Liver (tissue), 9 donors: ENCODE measurements around the gene SMAD9. TPM values are rescaled to one million over a fixed set of nuclear protein-coding genes. Genes with fewer than 3 reads are reported as not detected.

ENCODE experiments used
- DNase-seq: peaks from one replicate; pipeline ENCODE4 v3.0.0-alpha.2; 2017; ENCODE audit warnings: low spot score
- H3K27ac ChIP-seq, 2 donors: one replicate each; pipeline ENCODE4 v1.7.0; 2013; ENCODE audit warnings: inconsistent platforms in 2 of 2, low read length in 2 of 2, control low read depth in 1 of 2, low read depth in 1 of 2, mild to moderate bottlenecking in 1 of 2
- H3K27me3 ChIP-seq, 4 donors: one replicate each; pipeline versions ENCODE4 v1.6.1 to v1.7.0; 2013; ENCODE audit warnings: low read length in 3 of 4, inconsistent platforms in 1 of 4, mild to moderate bottlenecking in 1 of 4, moderate library complexity in 1 of 4; ENCODE audit not compliant: control insufficient read depth in 4 of 4, insufficient read depth in 4 of 4
- H3K36me3 ChIP-seq, 4 donors: one replicate each; pipeline versions ENCODE4 v1.6.1 to v1.7.0; 2013; ENCODE audit warnings: low read length in 3 of 4, mild to moderate bottlenecking in 3 of 4, low read depth in 1 of 4, moderate library complexity in 1 of 4; ENCODE audit not compliant: control insufficient read depth in 4 of 4, insufficient read depth in 3 of 4
- H3K4me1 ChIP-seq, 4 donors: one replicate each; pipeline versions ENCODE4 v1.6.1 to v1.7.0; 2013; ENCODE audit warnings: low read length in 3 of 4, mild to moderate bottlenecking in 3 of 4, moderate library complexity in 1 of 4; ENCODE audit not compliant: control insufficient read depth in 4 of 4, insufficient read depth in 4 of 4
- H3K4me3 ChIP-seq, 3 donors: one replicate each; pipeline versions ENCODE4 v1.6.1 to v1.7.0; 2013; ENCODE audit warnings: low read length in 3 of 3, control low read depth in 1 of 3, low read depth in 1 of 3, mild to moderate bottlenecking in 1 of 3
- H3K9ac ChIP-seq, 2 donors: one replicate each; pipeline ENCODE4 v1.7.0; 2013; ENCODE audit warnings: low read length in 2 of 2, mild to moderate bottlenecking in 2 of 2, moderate library complexity in 2 of 2, control low read depth in 1 of 2, low read depth in 1 of 2
- H3K9me3 ChIP-seq, 4 donors: one replicate each; pipeline versions ENCODE4 v1.6.1 to v1.7.0; 2013; ENCODE audit warnings: low read length in 3 of 4; ENCODE audit not compliant: control insufficient read depth in 4 of 4
- EGR1 ChIP-seq, 2 donors: IDR thresholded peaks; 2 replicates each; pipeline ENCODE4 v1.6.1; 2016 to 2018; ENCODE audit warnings: antibody characterized with exemption in 2 of 2, low read depth in 2 of 2
- FOXA2 ChIP-seq: IDR thresholded peaks from 2 replicates; pipeline ENCODE4 v1.6.1; 2016; ENCODE audit warnings: antibody characterized with exemption
- GABPA ChIP-seq, 2 donors: IDR thresholded peaks in 1 of 2; conservative IDR thresholded peaks in 1 of 2; 2 replicates each; pipeline ENCODE4 v1.6.1; 2016; ENCODE audit warnings: antibody characterized with exemption in 2 of 2, mild to moderate bottlenecking in 1 of 2, moderate library complexity in 1 of 2
- HNF4A ChIP-seq, 2 donors: conservative IDR thresholded peaks; 2 replicates each; pipeline ENCODE4 v1.6.1; 2016; ENCODE audit warnings: antibody characterized with exemption in 2 of 2, mild to moderate bottlenecking in 2 of 2
- HNF4G ChIP-seq: IDR thresholded peaks from 2 replicates; pipeline ENCODE4 v1.6.1; 2016; ENCODE audit warnings: antibody characterized with exemption
- JUND ChIP-seq, 2 donors: IDR thresholded peaks; 2 replicates each; pipeline ENCODE4 v1.6.1; 2016; ENCODE audit warnings: antibody characterized with exemption in 2 of 2
- MAX ChIP-seq: IDR thresholded peaks from 2 replicates; pipeline ENCODE4 v1.6.1; 2016; ENCODE audit warnings: antibody characterized with exemption
- NR2F2 ChIP-seq: IDR thresholded peaks from 2 replicates; pipeline ENCODE4 v1.6.1; 2016; ENCODE audit warnings: antibody characterized with exemption
- RAD21 ChIP-seq, 2 donors: IDR thresholded peaks; 2 replicates each; pipeline ENCODE4 v1.6.1; 2016; ENCODE audit warnings: antibody characterized with exemption in 2 of 2, mild to moderate bottlenecking in 2 of 2
- REST ChIP-seq: IDR thresholded peaks from 2 replicates; pipeline ENCODE4 v1.6.1; 2016; ENCODE audit warnings: antibody characterized with exemption, mild to moderate bottlenecking
- RXRA ChIP-seq, 2 donors: IDR thresholded peaks; 2 replicates each; pipeline ENCODE4 v1.6.1; 2017 to 2018; ENCODE audit warnings: antibody characterized with exemption in 2 of 2, mild to moderate bottlenecking in 1 of 2
- SP1 ChIP-seq: IDR thresholded peaks from 2 replicates; pipeline ENCODE4 v1.6.1; 2018; ENCODE audit warnings: antibody characterized with exemption, mild to moderate bottlenecking
- TAF1 ChIP-seq: conservative IDR thresholded peaks from 2 replicates; pipeline ENCODE4 v1.6.1; 2016; ENCODE audit warnings: antibody characterized with exemption, mild to moderate bottlenecking
- YY1 ChIP-seq: IDR thresholded peaks from 2 replicates; pipeline ENCODE4 v1.6.1; 2016; ENCODE audit warnings: antibody characterized with exemption, mild to moderate bottlenecking
- WGBS: extraction: QIAGEN DNeasy Blood & Tissue Kit; methylation state at CpG from one replicate; pipeline ENCODE4 v1.1.7; 2013; 5-methylcytosine and 5-hydroxymethylcytosine counted together
- polyA plus RNA-seq, 2 donors: library from polyadenylated mRNA; stranded (reverse) in 1 of 2; unstranded in 1 of 2; fragments of 200-250 nt in 1 of 2; fragments of >200 nt in 1 of 2; fragmentation: Nextera tagmentation in 1 of 2; extraction: Ambion mirVana in 1 of 2; gene quantifications; one replicate each; pipeline versions ENCODE4 v1.2.1 to v1.2.3, GENCODE V29; 2013 to 2015
- total RNA-seq, 2 donors: library from RNA; depleted of rRNA; stranded (reverse); fragments of >200 nt; gene quantifications; one replicate each; pipeline ENCODE4 v1.2.3, GENCODE V29; 2014
- TF ChIP-seq, protein P1 (sequence below): IDR thresholded peaks from 2 replicates; pipeline ENCODE4 v1.6.1; 2016; ENCODE audit warnings: antibody characterized with exemption
- TF ChIP-seq, protein P2 (sequence below): fragments of 150-350 bp; IDR thresholded peaks from 2 replicates; pipeline ENCODE4 v1.5.1; 2017; ENCODE audit warnings: improper control_type of control experiment, low read depth, low read length; ENCODE audit not compliant: missing input control
- TF ChIP-seq, protein P3 (sequence below): IDR thresholded peaks from 2 replicates; pipeline ENCODE4 v1.6.1; 2016; ENCODE audit warnings: antibody characterized with exemption
- donor health status: healthy.
- donor health status: healthy.
- donor health status: healthy.
- donor health status: healthy.
- donor health status: healthy.

SMAD9 gene
- total and polyA plus RNA-seq, 4 donors: 0.51 to 1.3 (median 0.95) TPM

- 40% methylated on average over 8 of the region's 8 CpGs for WGBS
- no peaks in the 10 kb centered on the region for H3K9me3 ChIP-seq
- no peak overlapping the region for H3K9ac ChIP-seq
- H3K27me3 ChIP-seq: no peaks in the 10 kb centered on the region
- H3K27ac ChIP-seq: no peak overlapping the region
- H3K4me1 ChIP-seq: peaks cover 0 to 2% (median 0%) of the 10 kb centered on the region in 4 donors
- DNase-seq: no peak
- TF ChIP-seq HNF4A (conservative IDR thresholded peaks at IDR 0.05): no peak
- TF ChIP-seq RXRA (IDR thresholded peaks at IDR 0.05): no peak
- no peak for TF ChIP-seq TAF1
- TF ChIP-seq REST: no peak
- TF ChIP-seq, protein P1, sequence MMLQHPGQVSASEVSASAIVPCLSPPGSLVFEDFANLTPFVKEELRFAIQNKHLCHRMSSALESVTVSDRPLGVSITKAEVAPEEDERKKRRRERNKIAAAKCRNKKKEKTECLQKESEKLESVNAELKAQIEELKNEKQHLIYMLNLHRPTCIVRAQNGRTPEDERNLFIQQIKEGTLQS: no peak
- TF ChIP-seq HNF4G: no peak
- TF ChIP-seq SP1: no peak
- no peak for TF ChIP-seq JUND (IDR thresholded peaks at IDR 0.05)
- no peak for TF ChIP-seq FOXA2
- TF ChIP-seq NR2F2: no peak
- TF ChIP-seq YY1: no peak
- no peak for TF ChIP-seq EGR1 (IDR thresholded peaks at IDR 0.05; ENCODE audit: low read depth in 2 of 2)
- no peak for TF ChIP-seq RAD21 (IDR thresholded peaks at IDR 0.05)
- no peak for TF ChIP-seq GABPA (IDR thresholded peaks at IDR 0.05 in 1 of 2, conservative IDR thresholded peaks at IDR 0.05 in 1 of 2)
- H3K4me3 ChIP-seq: no peak overlapping the region
- no peaks in the 10 kb centered on the region for H3K36me3 ChIP-seq
Measured at GRCh38 chr13:36903925-36904595, 16.0 kb downstream of the SMAD9 start.

GRCh38 chr13:36897054-36897616 is 22.9 kb downstream of the SMAD9 start:
- Histone ChIP-seq H3K4me3 (no peak overlapping the region), H3K9ac (no peak overlapping the region), H3K27ac (no peak overlapping the region), H3K4me1 (no peaks in the 10 kb centered on the region), H3K36me3 (no peaks in the 10 kb centered on the region), H3K9me3 (no peaks in the 10 kb centered on the region), H3K27me3 (no peaks in the 10 kb centered on the region)
- TF ChIP-seq JUND (IDR thresholded peaks at IDR 0.05) (no peak), HNF4A (conservative IDR thresholded peaks at IDR 0.05) (no peak), EGR1 (IDR thresholded peaks at IDR 0.05; ENCODE audit: low read depth in 2 of 2) (no peak), TAF1 (no peak), FOXA2 (no peak), YY1 (no peak), GABPA (IDR thresholded peaks at IDR 0.05 in 1 of 2, conservative IDR thresholded peaks at IDR 0.05 in 1 of 2) (no peak), RXRA (IDR thresholded peaks at IDR 0.05) (no peak), MAX (no peak)
- TF ChIP-seq, protein P2, sequence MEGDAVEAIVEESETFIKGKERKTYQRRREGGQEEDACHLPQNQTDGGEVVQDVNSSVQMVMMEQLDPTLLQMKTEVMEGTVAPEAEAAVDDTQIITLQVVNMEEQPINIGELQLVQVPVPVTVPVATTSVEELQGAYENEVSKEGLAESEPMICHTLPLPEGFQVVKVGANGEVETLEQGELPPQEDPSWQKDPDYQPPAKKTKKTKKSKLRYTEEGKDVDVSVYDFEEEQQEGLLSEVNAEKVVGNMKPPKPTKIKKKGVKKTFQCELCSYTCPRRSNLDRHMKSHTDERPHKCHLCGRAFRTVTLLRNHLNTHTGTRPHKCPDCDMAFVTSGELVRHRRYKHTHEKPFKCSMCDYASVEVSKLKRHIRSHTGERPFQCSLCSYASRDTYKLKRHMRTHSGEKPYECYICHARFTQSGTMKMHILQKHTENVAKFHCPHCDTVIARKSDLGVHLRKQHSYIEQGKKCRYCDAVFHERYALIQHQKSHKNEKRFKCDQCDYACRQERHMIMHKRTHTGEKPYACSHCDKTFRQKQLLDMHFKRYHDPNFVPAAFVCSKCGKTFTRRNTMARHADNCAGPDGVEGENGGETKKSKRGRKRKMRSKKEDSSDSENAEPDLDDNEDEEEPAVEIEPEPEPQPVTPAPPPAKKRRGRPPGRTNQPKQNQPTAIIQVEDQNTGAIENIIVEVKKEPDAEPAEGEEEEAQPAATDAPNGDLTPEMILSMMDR: no peak
- TF ChIP-seq, protein P3, sequence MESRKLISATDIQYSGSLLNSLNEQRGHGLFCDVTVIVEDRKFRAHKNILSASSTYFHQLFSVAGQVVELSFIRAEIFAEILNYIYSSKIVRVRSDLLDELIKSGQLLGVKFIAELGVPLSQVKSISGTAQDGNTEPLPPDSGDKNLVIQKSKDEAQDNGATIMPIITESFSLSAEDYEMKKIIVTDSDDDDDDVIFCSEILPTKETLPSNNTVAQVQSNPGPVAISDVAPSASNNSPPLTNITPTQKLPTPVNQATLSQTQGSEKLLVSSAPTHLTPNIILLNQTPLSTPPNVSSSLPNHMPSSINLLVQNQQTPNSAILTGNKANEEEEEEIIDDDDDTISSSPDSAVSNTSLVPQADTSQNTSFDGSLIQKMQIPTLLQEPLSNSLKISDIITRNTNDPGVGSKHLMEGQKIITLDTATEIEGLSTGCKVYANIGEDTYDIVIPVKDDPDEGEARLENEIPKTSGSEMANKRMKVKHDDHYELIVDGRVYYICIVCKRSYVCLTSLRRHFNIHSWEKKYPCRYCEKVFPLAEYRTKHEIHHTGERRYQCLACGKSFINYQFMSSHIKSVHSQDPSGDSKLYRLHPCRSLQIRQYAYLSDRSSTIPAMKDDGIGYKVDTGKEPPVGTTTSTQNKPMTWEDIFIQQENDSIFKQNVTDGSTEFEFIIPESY: no peak
- TF ChIP-seq, protein P1: no peak
- DNase-seq: no peak
